ENCODE results near the gene RNASEL.
"Not testable (repeated sequence)": the region's sequence is repeated elsewhere in the genome, so short reads cannot be mapped to it uniquely, and the experiment has no call there.

RNASEL gene

DNA sequence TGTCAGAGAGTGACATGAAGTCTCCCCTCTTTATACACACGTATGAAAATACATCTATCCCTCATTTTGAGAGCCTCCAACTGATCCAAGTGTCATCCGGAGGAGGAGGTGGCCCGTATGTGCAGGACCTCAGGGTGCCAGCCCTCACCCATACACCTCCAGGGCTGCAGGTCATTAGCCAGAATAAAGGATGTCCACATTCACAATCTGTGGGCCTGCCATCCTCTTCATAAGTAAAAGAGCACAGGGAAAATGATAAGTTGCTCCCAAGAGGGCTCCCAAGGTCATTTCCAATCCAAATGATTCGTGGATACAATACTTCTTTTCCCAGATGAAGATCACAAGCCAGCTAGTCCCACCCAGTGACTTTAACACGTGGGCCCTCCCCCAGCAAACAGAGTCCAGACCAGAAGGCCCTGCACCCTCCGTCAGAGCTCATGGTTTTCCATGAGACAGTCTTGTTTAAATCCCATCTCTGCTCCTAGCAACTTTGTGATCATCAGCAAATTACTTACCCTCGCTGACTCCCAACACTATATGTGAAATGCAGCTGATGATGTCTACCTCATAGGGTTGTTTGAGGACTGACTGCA lies 28.6 kb downstream of the RNASEL start:
- DNase-seq (ENCODE audit: low spot score) = no peak

- no peak for DNase-seq (ENCODE audit: low spot score)
These were observed 32.8 kb downstream of the RNASEL start for GRCh38 chr1:182556279-182556678.

- no peak for DNase-seq (ENCODE audit: low spot score)
These were observed 33.6 kb downstream of the RNASEL start for GRCh38 chr1:182555493-182555892.

DNA sequence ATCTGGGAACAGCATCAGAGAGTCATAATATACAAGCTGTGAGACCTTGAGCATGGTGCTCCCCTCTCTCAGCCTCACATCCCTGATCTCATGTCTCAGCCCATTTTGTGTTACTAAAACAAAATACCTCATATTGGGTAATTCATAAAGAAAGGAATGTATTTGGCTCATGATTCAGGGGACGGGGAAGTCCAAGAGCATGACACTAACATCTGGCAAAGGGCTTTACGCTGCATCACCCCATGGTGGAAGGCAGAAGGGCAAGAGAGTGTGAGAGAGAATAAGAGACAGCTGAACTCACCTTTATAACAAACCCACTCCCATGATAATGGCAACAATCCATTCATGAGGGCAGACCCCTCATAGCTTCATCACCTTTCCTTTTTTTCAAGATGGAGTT lies 36.5 kb downstream of the RNASEL start:
- DNase-seq (ENCODE audit: low spot score) = no peak

- no peak for DNase-seq (ENCODE audit: low spot score)
These were observed 39.2 kb downstream of the RNASEL start for GRCh38 chr1:182549811-182550210.

DNA sequence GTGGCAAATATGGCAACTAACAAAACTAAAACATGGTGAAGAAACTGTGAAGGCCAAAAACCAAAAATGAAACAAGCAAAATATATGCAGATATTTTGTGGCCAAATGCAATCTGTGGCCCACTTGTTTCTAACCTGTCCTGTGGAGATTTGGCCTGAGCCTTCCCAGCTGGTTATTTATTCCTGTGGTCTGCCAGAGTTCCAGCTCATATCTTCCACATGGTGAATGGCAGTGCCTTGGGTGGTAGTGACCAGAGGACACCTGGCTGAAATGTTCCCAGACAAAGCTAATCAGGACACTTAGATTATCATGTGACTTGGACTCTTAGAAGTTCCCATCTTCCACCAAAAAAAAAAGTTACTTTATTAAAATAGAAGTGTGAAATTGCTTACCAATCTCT lies 39.7 kb downstream of the RNASEL start:
- no peak for DNase-seq (ENCODE audit: low spot score)

- no peak for DNase-seq (ENCODE audit: low spot score)
These were observed 55.2 kb downstream of the RNASEL start for GRCh38 chr1:182533896-182534295.

DNA sequence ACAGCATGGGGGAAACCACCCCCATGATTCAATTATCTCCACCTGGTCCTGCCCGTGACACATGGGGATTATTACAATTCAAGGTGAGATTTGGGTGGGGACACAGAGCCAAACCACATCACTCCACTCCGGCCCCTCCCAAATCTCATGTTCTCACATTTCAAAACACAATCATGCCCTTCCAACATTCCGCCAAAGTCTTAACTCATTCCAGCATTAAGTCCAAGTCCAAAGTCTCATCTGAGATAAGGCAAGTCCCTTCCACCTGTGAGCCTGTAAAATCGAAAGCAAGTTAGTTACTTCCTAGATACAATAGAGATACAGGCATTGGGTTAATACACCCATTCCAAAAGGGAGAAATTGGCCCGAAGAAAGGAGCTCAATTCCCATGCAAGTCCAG lies 60.9 kb downstream of the RNASEL start:
- DNase-seq (ENCODE audit: low spot score) = not testable (repeated sequence)

DNA sequence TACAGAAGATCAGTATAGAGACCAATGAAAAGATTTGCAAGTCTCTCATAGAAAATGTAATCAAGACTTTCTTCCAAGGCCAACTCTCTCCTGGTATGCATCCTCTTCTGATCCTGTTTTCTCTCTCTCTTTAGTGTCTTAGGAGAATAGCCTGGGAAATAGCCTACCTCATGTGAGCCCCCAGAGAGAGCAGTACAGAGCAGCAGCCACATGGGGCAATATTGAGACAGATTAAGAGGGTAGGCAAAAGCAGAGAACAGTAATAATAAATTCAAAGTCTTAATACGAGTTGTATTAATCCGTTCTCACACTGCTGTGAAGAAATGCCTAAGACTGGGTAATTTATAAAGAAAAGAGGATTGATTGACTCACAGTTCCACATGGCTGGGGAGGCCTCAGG lies 61.4 kb downstream of the RNASEL start:
- DNase-seq (ENCODE audit: low spot score) = no peak

DNA sequence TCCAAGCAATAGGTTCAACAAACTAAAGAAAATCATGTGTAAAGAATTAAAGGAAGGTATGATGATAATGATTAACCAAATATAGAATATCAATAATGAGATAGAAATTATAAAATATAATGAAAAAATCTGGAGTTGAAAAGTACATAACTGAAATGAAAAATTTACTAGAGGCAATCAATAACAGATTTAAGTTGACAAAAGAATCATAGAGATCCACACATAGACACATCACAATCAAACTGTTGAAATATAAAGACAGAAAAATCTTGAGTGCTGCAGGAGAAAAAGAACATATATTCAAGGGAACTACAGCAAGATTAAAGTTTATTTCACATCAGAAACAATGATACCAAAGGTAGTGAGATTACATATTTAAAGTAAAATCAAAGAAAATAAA lies 63.7 kb downstream of the RNASEL start:
- DNase-seq (ENCODE audit: low spot score) = no peak
